HG03095 (cell line): ENCODE data around the gene C19orf38.

Experiments used
- ATAC-seq: cut with Tn5 transposase; IDR thresholded peaks from one replicate; pipeline ENCODE4 v1.9.1; 2021; ENCODE audit warnings: moderate library complexity; ENCODE audit not compliant: unreplicated experiment

C19orf38 gene

GRCh38 chr19:10848230-10848856 lies at the start of gene C19orf38:
Gene C19orf38, plus strand, starts transcription at chr19:10848415. Its CDS starts 94 bp downstream, at chr19:10848509.
- no peak for ATAC-seq

- ATAC-seq, result no peak
These were observed 47.7 kb upstream of the C19orf38 start for GRCh38 chr19:10800488-10800887.

- no peak for ATAC-seq
These were observed 45.7 kb upstream of the C19orf38 start for GRCh38 chr19:10802479-10802878.

GRCh38 chr19:10803252-10803651 lies 45.0 kb upstream of the C19orf38 start:
- no peak for ATAC-seq

GRCh38 chr19:10805065-10805757 lies 43.0 kb upstream of the C19orf38 start:
- ATAC-seq, result no peak

GRCh38 chr19:10805758-10806247 lies 42.4 kb upstream of the C19orf38 start:
- ATAC-seq, result no peak

- no peak for ATAC-seq
These were observed 39.1 kb upstream of the C19orf38 start for GRCh38 chr19:10808937-10809649.

GRCh38 chr19:10809651-10810285 lies 38.4 kb upstream of the C19orf38 start:
- ATAC-seq, result no peak

- ATAC-seq, result no peak
These were observed 36.7 kb upstream of the C19orf38 start for GRCh38 chr19:10811391-10812111.

GRCh38 chr19:10812196-10812595 lies 36.0 kb upstream of the C19orf38 start:
- no peak for ATAC-seq

- ATAC-seq, result no peak
These were observed 35.3 kb upstream of the C19orf38 start for GRCh38 chr19:10812902-10813404.

GRCh38 chr19:10815007-10815536 lies 33.1 kb upstream of the C19orf38 start:
- no peak for ATAC-seq

- ATAC-seq, result no peak
These were observed 32.1 kb upstream of the C19orf38 start for GRCh38 chr19:10815969-10816644.

- no peak for ATAC-seq
These were observed 31.5 kb upstream of the C19orf38 start for GRCh38 chr19:10816691-10817090.

- no peak for ATAC-seq
These were observed 30.8 kb upstream of the C19orf38 start for GRCh38 chr19:10817291-10818038.

- no peak for ATAC-seq
These were observed 29.7 kb upstream of the C19orf38 start for GRCh38 chr19:10818301-10819123.

- ATAC-seq, result no peak
These were observed 28.8 kb upstream of the C19orf38 start for GRCh38 chr19:10819124-10820060.
